GM19025 (cell line): ENCODE measurements around the gene MOCOS.

Source experiments
- ATAC-seq: cut with Tn5 transposase; IDR thresholded peaks from one replicate; pipeline ENCODE4 v1.9.1; 2021; ENCODE audit warnings: mild to moderate bottlenecking, low read depth, moderate library complexity; ENCODE audit not compliant: unreplicated experiment

Gene MOCOS

DNA sequence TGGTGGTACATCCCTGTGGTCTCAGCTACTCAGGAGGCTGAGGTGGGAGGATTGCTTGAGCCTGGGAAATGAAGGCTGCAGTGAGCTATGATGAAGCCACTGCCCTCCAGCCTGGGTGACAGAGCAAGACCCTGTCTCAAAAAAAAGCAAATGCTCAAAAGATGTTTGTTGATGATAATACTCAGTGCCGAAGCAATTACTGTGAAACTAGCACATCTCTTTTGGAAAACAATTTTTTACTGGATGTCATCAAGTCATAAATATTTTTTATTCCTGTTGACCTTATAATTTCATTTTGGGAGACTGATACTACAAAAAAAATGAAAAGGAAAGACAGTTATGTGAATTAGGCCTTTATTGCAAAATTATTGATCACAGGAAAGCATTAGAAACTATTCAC is 75.7 kb downstream of the MOCOS start:
- ATAC-seq = no peak

GRCh38 chr18:36264283-36264682 is 77.0 kb downstream of the MOCOS start:
- no peak for ATAC-seq

GRCh38 chr18:36265015-36265414 is 77.7 kb downstream of the MOCOS start:
- no peak for ATAC-seq

GRCh38 chr18:36269157-36269556 is 81.9 kb downstream of the MOCOS start:
- no peak for ATAC-seq

DNA sequence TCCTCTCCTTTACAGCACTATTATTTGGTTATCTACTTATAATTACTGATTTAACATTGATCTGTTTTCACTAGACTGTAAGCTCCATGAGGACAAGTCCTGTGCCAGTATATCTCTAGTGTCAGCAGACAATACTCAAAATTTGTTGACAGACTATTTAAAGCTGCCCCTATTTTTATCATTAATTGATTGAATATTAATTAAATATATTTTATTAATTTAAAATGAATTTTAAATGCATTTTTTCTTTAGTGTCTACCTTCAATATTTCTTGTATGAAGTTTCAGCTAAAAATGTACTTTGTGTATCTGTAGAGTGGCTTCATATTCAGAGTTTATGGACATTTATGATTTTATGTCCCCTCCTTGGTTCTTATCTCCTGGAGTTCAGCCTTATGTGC is 83.9 kb downstream of the MOCOS start:
- no peak for ATAC-seq

GRCh38 chr18:36273347-36273746 is 86.0 kb downstream of the MOCOS start:
- ATAC-seq = no peak

DNA sequence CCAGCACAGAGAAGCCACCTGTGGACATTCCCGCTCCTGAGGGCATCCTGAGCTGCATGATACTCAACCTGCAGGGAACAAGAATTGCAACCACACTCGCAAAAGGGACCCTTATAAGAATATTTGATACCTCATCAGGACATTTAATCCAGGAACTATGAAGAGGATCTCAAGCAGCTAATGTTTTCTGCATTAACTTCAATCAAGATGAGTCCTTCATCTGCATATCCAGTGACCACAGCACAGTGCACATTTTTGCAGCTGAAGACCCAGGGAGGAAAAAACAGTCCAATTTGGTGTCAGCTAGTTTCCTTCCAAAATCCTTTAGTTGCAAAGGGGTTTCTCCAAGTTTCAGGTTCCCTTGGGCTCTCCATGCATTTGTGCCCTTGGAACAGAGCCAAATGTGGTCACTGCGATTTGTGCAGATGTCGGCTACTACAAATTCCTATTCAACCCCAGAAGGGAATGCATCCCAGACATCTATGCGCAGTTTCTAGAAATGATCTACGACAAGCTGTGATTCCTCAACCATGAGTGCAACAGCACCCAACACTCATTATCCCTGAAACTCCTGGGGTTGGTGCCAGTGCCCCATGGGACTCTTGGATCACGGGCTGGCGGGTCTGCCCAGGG is 86.9 kb downstream of the MOCOS start:
- ATAC-seq = no peak

GRCh38 chr18:36275561-36275960 is 88.3 kb downstream of the MOCOS start:
- no peak for ATAC-seq

DNA sequence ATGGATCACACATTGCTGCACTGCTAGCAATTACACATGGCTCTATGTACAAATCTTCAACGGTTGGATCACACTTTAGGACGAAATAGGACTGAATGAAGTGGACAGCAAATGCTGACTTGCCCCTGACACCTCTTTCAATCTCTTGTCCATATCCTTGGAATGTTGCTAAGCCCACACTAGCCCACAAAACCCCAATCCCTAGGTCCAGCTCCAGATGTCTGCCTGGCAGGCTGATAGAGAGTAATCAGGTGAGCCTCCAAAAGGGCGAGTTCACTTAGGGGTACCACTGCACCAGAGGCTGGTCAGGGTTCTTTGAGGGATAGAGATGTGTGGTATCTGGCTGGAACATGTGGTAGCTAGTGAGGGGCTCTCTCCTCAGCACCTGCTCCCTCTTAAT is 91.7 kb downstream of the MOCOS start:
- ATAC-seq = no peak

DNA sequence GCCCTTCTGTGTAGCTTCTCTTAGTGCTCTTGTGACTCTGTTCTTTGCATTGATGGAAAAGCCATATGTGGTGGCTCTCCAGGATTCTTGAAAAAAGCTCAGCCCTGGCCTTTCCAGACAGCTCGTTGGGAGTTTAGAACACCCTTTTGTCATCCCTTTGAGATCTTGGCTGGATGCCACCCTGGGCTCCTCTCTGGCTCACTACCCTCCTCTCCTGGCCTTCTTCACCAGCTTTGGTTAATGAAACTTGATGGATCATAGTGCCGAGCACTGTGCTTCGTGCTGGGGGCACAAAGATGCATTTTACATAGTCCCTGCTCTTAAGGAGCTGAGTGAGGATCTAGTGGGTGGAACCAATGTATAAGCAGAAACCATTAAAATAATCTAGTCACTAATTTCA is 94.6 kb downstream of the MOCOS start:
- no peak for ATAC-seq

GRCh38 chr18:36283448-36283847 is 96.2 kb downstream of the MOCOS start:
- no peak for ATAC-seq

DNA sequence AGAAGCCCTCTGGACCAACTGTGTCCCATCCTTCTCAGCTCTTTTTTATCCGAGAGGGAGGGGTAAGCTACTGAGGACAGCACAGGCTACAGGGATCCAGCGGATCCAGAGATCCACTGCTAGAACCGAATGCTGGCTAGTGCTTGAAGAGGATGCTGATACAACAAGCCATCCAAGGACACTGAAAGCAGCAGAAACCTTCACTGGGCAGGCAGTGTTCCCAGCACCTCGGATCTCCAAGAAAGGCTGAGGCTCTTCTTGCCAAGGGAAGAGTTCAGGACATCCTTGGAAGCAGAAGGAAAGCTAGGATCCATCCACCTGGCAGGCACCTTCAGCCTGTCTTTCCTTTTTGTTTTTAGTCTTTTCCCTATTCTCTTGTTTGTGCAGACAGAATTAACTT is 97.0 kb downstream of the MOCOS start:
- no peak for ATAC-seq

- ATAC-seq = no peak
These were observed 97.5 kb downstream of the MOCOS start for GRCh38 chr18:36284671-36285295.

- ATAC-seq = no peak
These were observed 100.4 kb downstream of the MOCOS start for GRCh38 chr18:36287653-36288052.

- ATAC-seq = no peak
These were observed 101.4 kb downstream of the MOCOS start for GRCh38 chr18:36288689-36289088.

- ATAC-seq = no peak
These were observed 106.7 kb downstream of the MOCOS start for GRCh38 chr18:36294031-36294430.

GRCh38 chr18:36295214-36295613 is 107.9 kb downstream of the MOCOS start:
- ATAC-seq = no peak

GRCh38 chr18:36295880-36296301 is 108.6 kb downstream of the MOCOS start:
- ATAC-seq = no peak

GRCh38 chr18:36296650-36297416 is 109.5 kb downstream of the MOCOS start:
- peak; percentile 14 for ATAC-seq

DNA sequence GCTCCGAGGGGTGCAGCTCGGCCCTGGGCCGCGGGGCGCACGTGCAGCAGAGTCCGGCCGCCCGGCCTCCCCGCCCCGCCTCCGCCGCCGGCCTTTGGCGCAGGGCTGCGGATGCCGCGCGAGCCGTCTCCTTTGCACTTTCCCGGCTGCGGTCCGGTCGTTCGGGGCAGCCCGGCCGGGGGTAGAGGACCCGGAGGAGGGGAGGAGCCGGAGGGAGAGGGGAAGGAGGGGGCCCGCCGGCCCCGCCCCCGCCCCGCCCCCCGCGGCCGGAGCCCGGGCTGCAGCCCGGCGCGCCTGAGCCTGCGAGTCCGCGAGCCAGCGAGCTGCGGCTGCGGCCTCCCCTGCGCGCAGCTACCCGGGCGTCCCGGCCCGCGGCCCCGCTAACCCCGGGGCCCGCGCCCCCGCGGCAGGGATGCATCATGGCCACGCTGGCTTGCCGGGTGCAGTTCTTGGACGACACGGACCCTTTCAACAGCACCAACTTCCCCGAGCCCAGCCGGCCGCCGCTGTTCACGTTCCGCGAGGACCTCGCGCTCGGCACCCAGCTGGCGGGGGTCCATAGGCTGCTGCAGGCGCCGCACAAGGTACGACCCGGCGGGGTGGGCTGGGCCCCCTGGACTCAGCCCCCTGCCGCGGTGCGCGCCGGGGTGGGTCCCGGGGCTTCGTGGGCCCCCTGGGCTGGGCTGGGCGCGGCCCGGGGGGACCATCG is 110.3 kb downstream of the MOCOS start, which contains the start of gene FHOD3:
Gene FHOD3, plus strand, starts transcription at position 297 of the 709 bp plus-strand sequence. Its CDS starts 123 bp downstream, at position 420.
- peak; percentile 72 for ATAC-seq

DNA sequence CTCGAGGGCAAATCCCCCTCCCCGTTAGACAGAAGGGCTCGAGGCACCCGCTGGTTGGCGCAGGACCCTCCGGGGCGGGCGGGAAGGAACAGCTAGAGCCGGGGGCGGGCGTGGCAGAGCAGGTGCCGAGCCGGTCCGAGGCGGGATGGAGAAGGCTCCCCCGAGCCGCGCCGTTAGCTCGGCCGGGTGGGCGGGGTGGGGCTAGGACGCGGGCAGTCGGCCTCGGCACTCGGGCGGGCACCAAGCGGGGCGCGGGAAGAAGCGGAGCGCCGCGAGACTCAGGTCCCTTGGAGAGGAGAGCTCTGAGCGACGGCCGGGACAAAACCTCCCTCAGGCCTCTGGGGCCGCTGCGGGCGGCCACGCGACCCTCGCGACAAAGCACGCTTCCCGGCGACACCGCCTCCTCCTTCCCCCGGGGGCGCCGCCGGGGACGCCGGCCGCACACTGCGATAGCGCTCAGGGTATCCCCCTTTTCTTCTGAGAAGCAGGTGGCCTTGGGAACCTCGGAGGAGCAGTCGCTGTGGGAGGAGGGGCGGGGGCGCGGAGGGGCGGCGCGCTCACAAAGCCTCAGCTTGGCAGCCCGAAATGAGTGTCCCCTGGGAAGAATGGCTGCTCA is 110.9 kb downstream of the MOCOS start:
- no peak for ATAC-seq
